Measurements from ENCODE around the gene RHBDD1.

RHBDD1 gene

GRCh38 chr2:226874749-226875148 lies 38.9 kb downstream of the RHBDD1 start:
- no peak overlapping the region for H3K9ac ChIP-seq (ENCODE audit: low read depth, low read length)
- H3K4me1 ChIP-seq (ENCODE audit: insufficient read depth, low read length), result peaks cover under 1% of the 10 kb centered on the region; the same call in 1 of the 2 replicates
- H3K9me3 ChIP-seq (ENCODE audit: control insufficient read depth, insufficient read depth, low read length), result no peaks in the 10 kb centered on the region
- no peaks in the 10 kb centered on the region for H3K36me3 ChIP-seq (ENCODE audit: insufficient read depth, low read length)

GRCh38 chr2:226875438-226876225 lies 39.8 kb downstream of the RHBDD1 start:
- Histone ChIP-seq H3K4me1 (ENCODE audit: insufficient read depth, low read length) (no peaks in the 10 kb centered on the region; the same call in 1 of the 2 replicates), H3K9me3 (ENCODE audit: control insufficient read depth, insufficient read depth, low read length) (no peaks in the 10 kb centered on the region), H3K36me3 (ENCODE audit: insufficient read depth, low read length) (no peaks in the 10 kb centered on the region), H3K9ac (ENCODE audit: low read depth, low read length) (no peak overlapping the region)

- Histone ChIP-seq H3K9me3 (ENCODE audit: control insufficient read depth, insufficient read depth, low read length) (no peaks in the 10 kb centered on the region), H3K36me3 (ENCODE audit: insufficient read depth, low read length) (no peaks in the 10 kb centered on the region), H3K9ac (ENCODE audit: low read depth, low read length) (no peak overlapping the region), H3K4me1 (ENCODE audit: insufficient read depth, low read length) (no peaks in the 10 kb centered on the region; the same call in 1 of the 2 replicates)
Measured at GRCh38 chr2:226877491-226877890, 41.6 kb downstream of the RHBDD1 start.

- no peaks in the 10 kb centered on the region; the same call in 1 of the 2 replicates for H3K36me3 ChIP-seq (ENCODE audit: insufficient read depth, low read length)
- no peaks in the 10 kb centered on the region for H3K4me1 ChIP-seq (ENCODE audit: insufficient read depth, low read length)
- no peak overlapping the region for H3K9ac ChIP-seq (ENCODE audit: low read depth, low read length)
- no peaks in the 10 kb centered on the region for H3K9me3 ChIP-seq (ENCODE audit: control insufficient read depth, insufficient read depth, low read length)
Measured at GRCh38 chr2:226881287-226881686, 45.4 kb downstream of the RHBDD1 start.

- Histone ChIP-seq H3K36me3 (ENCODE audit: insufficient read depth, low read length) (no peaks in the 10 kb centered on the region; the same call in 1 of the 2 replicates), H3K9me3 (ENCODE audit: control insufficient read depth, insufficient read depth, low read length) (no peaks in the 10 kb centered on the region), H3K4me1 (ENCODE audit: insufficient read depth, low read length) (no peaks in the 10 kb centered on the region)
Measured at GRCh38 chr2:226882606-226883005, 46.8 kb downstream of the RHBDD1 start.

GRCh38 chr2:226883296-226883795 lies 47.5 kb downstream of the RHBDD1 start:
- H3K36me3 ChIP-seq (ENCODE audit: insufficient read depth, low read length), result no peaks in the 10 kb centered on the region; the same call in 1 of the 2 replicates
- no peaks in the 10 kb centered on the region for H3K9me3 ChIP-seq (ENCODE audit: control insufficient read depth, insufficient read depth, low read length)
- H3K4me1 ChIP-seq (ENCODE audit: insufficient read depth, low read length), result no peaks in the 10 kb centered on the region
- H3K9ac ChIP-seq (ENCODE audit: low read depth, low read length), result no peak overlapping the region

More at GRCh38 chr2:226882606-226883005, 46.8 kb downstream of the RHBDD1 start:
- H3K9ac ChIP-seq (ENCODE audit: low read depth, low read length), result no peak overlapping the region

- H3K9ac ChIP-seq (ENCODE audit: low read depth, low read length), result no peak overlapping the region
- H3K4me1 ChIP-seq (ENCODE audit: insufficient read depth, low read length), result no peaks in the 10 kb centered on the region
- no peaks in the 10 kb centered on the region; the same call in 1 of the 2 replicates for H3K36me3 ChIP-seq (ENCODE audit: insufficient read depth, low read length)
- H3K9me3 ChIP-seq (ENCODE audit: control insufficient read depth, insufficient read depth, low read length), result no peaks in the 10 kb centered on the region
Measured at GRCh38 chr2:226884166-226884565, 48.3 kb downstream of the RHBDD1 start.

- H3K36me3 ChIP-seq (ENCODE audit: insufficient read depth, low read length), result no peaks in the 10 kb centered on the region; the same call in 1 of the 2 replicates
- no peak overlapping the region for H3K9ac ChIP-seq (ENCODE audit: low read depth, low read length)
- H3K9me3 ChIP-seq (ENCODE audit: control insufficient read depth, insufficient read depth, low read length), result no peaks in the 10 kb centered on the region
- no peaks in the 10 kb centered on the region for H3K4me1 ChIP-seq (ENCODE audit: insufficient read depth, low read length)
Measured at GRCh38 chr2:226885769-226886435, 50.0 kb downstream of the RHBDD1 start.

GRCh38 chr2:226887940-226888339 lies 52.1 kb downstream of the RHBDD1 start:
- H3K4me1 ChIP-seq (ENCODE audit: insufficient read depth, low read length), result no peaks in the 10 kb centered on the region
- no peaks in the 10 kb centered on the region for H3K9me3 ChIP-seq (ENCODE audit: control insufficient read depth, insufficient read depth, low read length)
- no peaks in the 10 kb centered on the region; the same call in 1 of the 2 replicates for H3K36me3 ChIP-seq (ENCODE audit: insufficient read depth, low read length)
- H3K9ac ChIP-seq (ENCODE audit: low read depth, low read length), result no peak overlapping the region

GRCh38 chr2:226888378-226888965 lies 52.6 kb downstream of the RHBDD1 start:
- Histone ChIP-seq H3K4me1 (ENCODE audit: insufficient read depth, low read length) (no peaks in the 10 kb centered on the region), H3K9ac (ENCODE audit: low read depth, low read length) (no peak overlapping the region), H3K36me3 (ENCODE audit: insufficient read depth, low read length) (no peaks in the 10 kb centered on the region; the same call in 1 of the 2 replicates), H3K9me3 (ENCODE audit: control insufficient read depth, insufficient read depth, low read length) (no peaks in the 10 kb centered on the region)

- Histone ChIP-seq H3K9me3 (ENCODE audit: control insufficient read depth, insufficient read depth, low read length) (no peaks in the 10 kb centered on the region), H3K36me3 (ENCODE audit: insufficient read depth, low read length) (no peaks in the 10 kb centered on the region), H3K4me1 (ENCODE audit: insufficient read depth, low read length) (no peaks in the 10 kb centered on the region), H3K9ac (ENCODE audit: low read depth, low read length) (no peak overlapping the region)
Measured at GRCh38 chr2:226888971-226889370, 53.1 kb downstream of the RHBDD1 start.

GRCh38 chr2:226890286-226890685 lies 54.4 kb downstream of the RHBDD1 start:
- Histone ChIP-seq H3K9ac (ENCODE audit: low read depth, low read length) (no peak overlapping the region), H3K9me3 (ENCODE audit: control insufficient read depth, insufficient read depth, low read length) (no peaks in the 10 kb centered on the region), H3K4me1 (ENCODE audit: insufficient read depth, low read length) (no peaks in the 10 kb centered on the region), H3K36me3 (ENCODE audit: insufficient read depth, low read length) (no peaks in the 10 kb centered on the region)

GRCh38 chr2:226891780-226892590 lies 56.1 kb downstream of the RHBDD1 start:
- Histone ChIP-seq H3K36me3 (ENCODE audit: insufficient read depth, low read length) (no peaks in the 10 kb centered on the region), H3K4me1 (ENCODE audit: insufficient read depth, low read length) (no peaks in the 10 kb centered on the region), H3K9ac (ENCODE audit: low read depth, low read length) (no peak overlapping the region), H3K9me3 (ENCODE audit: control insufficient read depth, insufficient read depth, low read length) (no peaks in the 10 kb centered on the region)

GRCh38 chr2:226892729-226893128 lies 56.9 kb downstream of the RHBDD1 start:
- no peak overlapping the region for H3K9ac ChIP-seq (ENCODE audit: low read depth, low read length)
- no peaks in the 10 kb centered on the region for H3K4me1 ChIP-seq (ENCODE audit: insufficient read depth, low read length)

More at GRCh38 chr2:226892729-226893128, 56.9 kb downstream of the RHBDD1 start:
- H3K36me3 ChIP-seq (ENCODE audit: insufficient read depth, low read length), result no peaks in the 10 kb centered on the region
- H3K9me3 ChIP-seq (ENCODE audit: control insufficient read depth, insufficient read depth, low read length), result no peaks in the 10 kb centered on the region

Data from ES-I3 (cell line).